GM19452 (cell line): ENCODE data around the gene IFITM5.
"Not testable (repeated sequence)": the region's sequence is repeated elsewhere in the genome, so short reads cannot be mapped to it uniquely, and the experiment has no call there.

ENCODE experiments used
- ATAC-seq: cut with Tn5 transposase; IDR thresholded peaks from one replicate; pipeline ENCODE4 v1.9.1; 2021; ENCODE audit not compliant: unreplicated experiment

Gene IFITM5

GRCh38 chr11:299081-299891 is at the start of gene IFITM5:
IFITM5 (minus strand) TSS chr11:299526; CDS start chr11:299490, 36 bp downstream.
- ATAC-seq: no peak

GRCh38 chr11:346529-346928 is 47.2 kb upstream of the IFITM5 start:
- no peak for ATAC-seq

- no peak for ATAC-seq
Observed at GRCh38 chr11:344836-345578, 45.7 kb upstream of the IFITM5 start.

- no peak for ATAC-seq
Observed at GRCh38 chr11:342328-342727, 43.0 kb upstream of the IFITM5 start.

- ATAC-seq: no peak
Observed at GRCh38 chr11:340539-341512, 41.5 kb upstream of the IFITM5 start.

GRCh38 chr11:339963-340362 is 40.6 kb upstream of the IFITM5 start:
- ATAC-seq: no peak

- no peak for ATAC-seq
Observed at GRCh38 chr11:337711-338110, 38.4 kb upstream of the IFITM5 start.

GRCh38 chr11:336659-337198 is 37.4 kb upstream of the IFITM5 start:
- ATAC-seq: no peak

- ATAC-seq: no peak
Observed at GRCh38 chr11:335779-336658, 36.7 kb upstream of the IFITM5 start.

GRCh38 chr11:334264-334994 is 35.1 kb upstream of the IFITM5 start:
- no peak for ATAC-seq

- not testable (repeated sequence) for ATAC-seq
Observed at GRCh38 chr11:333616-334263, 34.4 kb upstream of the IFITM5 start.

- no peak for ATAC-seq
Observed at GRCh38 chr11:332651-333480, 33.5 kb upstream of the IFITM5 start.

- ATAC-seq: no peak
Observed at GRCh38 chr11:331358-332060, 32.2 kb upstream of the IFITM5 start.

- no peak for ATAC-seq
Observed at GRCh38 chr11:330694-331357, 31.5 kb upstream of the IFITM5 start.

- no peak for ATAC-seq
Observed at GRCh38 chr11:330307-330693, 31.0 kb upstream of the IFITM5 start.

GRCh38 chr11:329886-330253 is 30.5 kb upstream of the IFITM5 start:
- no peak for ATAC-seq
